Sigmoid colon (tissue), 7 donors: ENCODE results near the gene C1QTNF1. TPM values are rescaled to one million over a fixed set of nuclear protein-coding genes. Genes with fewer than 3 reads are reported as not detected.

Source experiments
- DNase-seq: peaks from one replicate; pipeline ENCODE4 v3.0.0-alpha.2; 2019
- H3K27ac ChIP-seq, 4 donors: fragments of 200-600 bp; sonication (generic); one replicate each; pipeline ENCODE4 v1.5.1; 2016 to 2019; ENCODE audit warnings: mild to moderate bottlenecking in 1 of 4
- H3K27me3 ChIP-seq, 3 donors: fragments of 200-600 bp; sonication (generic); one replicate each; pipeline ENCODE4 v1.5.1; 2019; ENCODE audit warnings: mild to moderate bottlenecking in 1 of 3
- H3K36me3 ChIP-seq, 4 donors: fragments of 200-600 bp; sonication (generic); one replicate each; pipeline ENCODE4 v1.5.1; 2016 to 2019
- H3K4me1 ChIP-seq, 4 donors: fragments of 200-600 bp; sonication (generic); one replicate each; pipeline ENCODE4 v1.5.1; 2017 to 2019
- H3K4me3 ChIP-seq, 4 donors: fragments of 200-600 bp; sonication (generic); one replicate each; pipeline ENCODE4 v1.5.1; 2017 to 2019; ENCODE audit warnings: mild to moderate bottlenecking in 2 of 4, moderate library complexity in 1 of 4
- H3K9me3 ChIP-seq, 4 donors: fragments of 200-600 bp in 3 of 4; sonication (generic) in 3 of 4; one replicate each; pipeline versions ENCODE4 v1.5.1 to v1.6.1; 2013 to 2019
- CTCF ChIP-seq, 4 experiments: fragments of 450-650 bp in 3 of 4; fragments of 200-600 bp in 1 of 4; IDR thresholded peaks; one replicate each; pipeline ENCODE4 v1.5.1; 2016 to 2019; ENCODE audit warnings: antibody characterized with exemption in 4 of 4, mild to moderate bottlenecking in 3 of 4, moderate library complexity in 2 of 4
- EP300 ChIP-seq, 4 donors: sonication (generic); formaldehyde crosslinking; IDR thresholded peaks; one replicate each; pipeline ENCODE4 v1.6.1; 2017; ENCODE audit warnings: antibody characterized with exemption in 4 of 4
- POLR2A ChIP-seq, 2 donors: fragments of 450-650 bp; IDR thresholded peaks; one replicate each; pipeline ENCODE4 v1.6.1; 2016; ENCODE audit warnings: antibody characterized with exemption in 2 of 2, mild to moderate bottlenecking in 2 of 2, moderate library complexity in 2 of 2
- POLR2AphosphoS5 ChIP-seq, 4 donors: sonication (generic); formaldehyde crosslinking; IDR thresholded peaks; one replicate each; pipeline ENCODE4 v1.6.1; 2017; ENCODE audit warnings: antibody characterized with exemption in 4 of 4
- WGBS, 2 donors: extraction: QIAGEN DNeasy Blood & Tissue Kit; methylation state at CpG; one replicate each; pipeline ENCODE4 v1.1.7; 2013; 5-methylcytosine and 5-hydroxymethylcytosine counted together
- intact Hi-C: fragments of 100-400 bp; cut with DNase I; formaldehyde crosslinking; loops from one replicate; pipeline ENCODE4 v1.15.1; 2023
- polyA plus RNA-seq, 3 donors: library from polyadenylated mRNA; stranded (reverse); fragments of 200-250 nt; gene quantifications; one replicate each; pipeline ENCODE4 v1.2.3, GENCODE V29; 2013
- total RNA-seq, 4 donors: library from RNA; depleted of rRNA; stranded (reverse); fragments of >200 nt; gene quantifications; one replicate each; pipeline ENCODE4 v1.1.0, GENCODE V29; 2016
- donor health status: healthy with polysubstance abuse.
- donor health status: Bipolar disorder and iron deficiency.
- donor health status: healthy.

The C1QTNF1 gene
- total and polyA plus RNA-seq, 7 donors: 1.4 to 34.6 (median 23.9) TPM

GRCh38 chr17:79051306-79051705 lies 27.3 kb downstream of the C1QTNF1 start:
- 91 to 92% methylated on average over 6 of the region's 6 CpGs for WGBS, 2 donors
- Histone ChIP-seq H3K27ac (no peak overlapping the region), H3K27me3 (no peaks in the 10 kb centered on the region), H3K4me1 (peaks cover 0 to 3% (median 2%) of the 10 kb centered on the region in 4 donors), H3K36me3 (peaks cover 0 to 21% (median 2%) of the 10 kb centered on the region in 4 donors), H3K4me3 (no peak overlapping the region), H3K9me3 (peaks cover 0 to 2% (median 0%) of the 10 kb centered on the region in 4 donors)
- TF ChIP-seq POLR2AphosphoS5 (IDR thresholded peaks at IDR 0.05) (no peak), EP300 (IDR thresholded peaks at IDR 0.05) (no peak), POLR2A (IDR thresholded peaks at IDR 0.05) (no peak), CTCF (IDR thresholded peaks at IDR 0.05) (no peak)
- intact Hi-C loops: no loop called here
- peak; percentile 22 for DNase-seq

GRCh38 chr17:79052131-79052530 lies 28.2 kb downstream of the C1QTNF1 start:
- H3K27ac ChIP-seq: no peak overlapping the region
- intact Hi-C loops: no loop called here
- peaks cover 0 to 2% (median 0%) of the 10 kb centered on the region in 4 donors for H3K9me3 ChIP-seq
- DNase-seq: no peak
- TF ChIP-seq CTCF (IDR thresholded peaks at IDR 0.05) (no peak), POLR2AphosphoS5 (IDR thresholded peaks at IDR 0.05) (no peak), EP300 (IDR thresholded peaks at IDR 0.05) (no peak), POLR2A (IDR thresholded peaks at IDR 0.05) (no peak)
- H3K36me3 ChIP-seq: peaks cover 0 to 21% (median 2%) of the 10 kb centered on the region in 4 donors
- WGBS, 2 donors: 35 to 83% methylated on average over 1 of the region's 1 CpG
- no peak overlapping the region for H3K4me3 ChIP-seq
- H3K4me1 ChIP-seq: no peaks in the 10 kb centered on the region
- H3K27me3 ChIP-seq: no peaks in the 10 kb centered on the region

GRCh38 chr17:79053251-79053925 lies 29.4 kb downstream of the C1QTNF1 start:
- 82 to 85% methylated on average over 2 of the region's 2 CpGs for WGBS, 2 donors
- intact Hi-C loops: no loop called here
- Histone ChIP-seq H3K36me3 (peaks cover 0 to 10% (median 2%) of the 10 kb centered on the region in 4 donors), H3K27ac (no peak overlapping the region), H3K4me1 (no peaks in the 10 kb centered on the region), H3K27me3 (no peaks in the 10 kb centered on the region), H3K4me3 (no peak overlapping the region), H3K9me3 (peaks cover 0 to 2% (median 0%) of the 10 kb centered on the region in 4 donors)
- DNase-seq: peak; percentile 46
- TF ChIP-seq POLR2AphosphoS5 (IDR thresholded peaks at IDR 0.05) (no peak), EP300 (IDR thresholded peaks at IDR 0.05) (no peak), POLR2A (IDR thresholded peaks at IDR 0.05) (no peak), CTCF (IDR thresholded peaks at IDR 0.05) (no peak)

GRCh38 chr17:79054200-79054960 lies 30.4 kb downstream of the C1QTNF1 start:
- H3K27me3 ChIP-seq: no peaks in the 10 kb centered on the region
- H3K4me3 ChIP-seq: no peak overlapping the region
- intact Hi-C loops: no loop called here
- DNase-seq: peak; percentile 14
- 72 to 81% methylated on average over 2 of the region's 2 CpGs for WGBS, 2 donors
- H3K27ac ChIP-seq: no peak overlapping the region
- no peak for TF ChIP-seq POLR2A (IDR thresholded peaks at IDR 0.05)
- TF ChIP-seq EP300 (IDR thresholded peaks at IDR 0.05): no peak
- TF ChIP-seq CTCF (IDR thresholded peaks at IDR 0.05): no peak
- no peak for TF ChIP-seq POLR2AphosphoS5 (IDR thresholded peaks at IDR 0.05)
- peaks cover 0 to 5% (median 0%) of the 10 kb centered on the region in 4 donors for H3K36me3 ChIP-seq
- H3K4me1 ChIP-seq: no peaks in the 10 kb centered on the region
- peaks cover 0 to 2% (median 0%) of the 10 kb centered on the region in 4 donors for H3K9me3 ChIP-seq
